HFFc6 (cell line): Measurements from ENCODE around the gene PMP22. TPM values are rescaled to one million over a fixed set of nuclear protein-coding genes. Genes with fewer than 3 reads are reported as not detected.
A peak's percentile ranks its signal among the peaks of the same experiment; 100 is the strongest.

ENCODE experiments used
- DNase-seq: peaks from one replicate; pipeline ENCODE4 v3.0.0-alpha.2; 2018
- H3K27ac Mint-ChIP-seq: 2 replicates; pipeline ENCODE4 v1.8.0; 2020; ENCODE audit warnings: mild to moderate bottlenecking, mixed read lengths
- H3K27me3 Mint-ChIP-seq: 2 replicates; pipeline ENCODE4 v1.8.0; 2021; ENCODE audit warnings: mild to moderate bottlenecking, moderate library complexity, mixed read lengths; ENCODE audit not compliant: insufficient read depth
- H3K36me3 Mint-ChIP-seq: 2 replicates; pipeline ENCODE4 v1.8.0; 2021; ENCODE audit warnings: low read depth, mixed read lengths
- H3K4me1 Mint-ChIP-seq: 2 replicates; pipeline ENCODE4 v1.8.0; 2020; ENCODE audit warnings: low read depth, mixed read lengths
- H3K4me3 Mint-ChIP-seq: 2 replicates; pipeline ENCODE4 v1.8.0; 2020; ENCODE audit warnings: mild to moderate bottlenecking, moderate library complexity, mixed read lengths
- H3K9me3 Mint-ChIP-seq: 2 replicates; pipeline ENCODE4 v1.8.0; 2020; ENCODE audit warnings: mild to moderate bottlenecking, mixed read lengths
- total RNA-seq, 6 experiments: library from RNA; stranded (reverse); fragmentation: NEBNext Ultra II Directional; extraction: Animal tissue kit (Norgen Biotek cat#: 25700); gene quantifications; 2 replicates in 1 of 6; 3 replicates in 5 of 6; pipeline ENCODE4 v1.2.3, GENCODE V29; 2021
- TF ChIP-seq, protein P1 (sequence below): fragments of 200-600 bp; sonication (generic); IDR thresholded peaks from 2 replicates; pipeline ENCODE4 v1.5.0; 2021; ENCODE audit warnings: antibody characterized with exemption, mild to moderate bottlenecking

PMP22 gene
- total RNA-seq, 6 experiments from 2014 or later: 28.0 to 42.9 (median 34.0) TPM

DNA sequence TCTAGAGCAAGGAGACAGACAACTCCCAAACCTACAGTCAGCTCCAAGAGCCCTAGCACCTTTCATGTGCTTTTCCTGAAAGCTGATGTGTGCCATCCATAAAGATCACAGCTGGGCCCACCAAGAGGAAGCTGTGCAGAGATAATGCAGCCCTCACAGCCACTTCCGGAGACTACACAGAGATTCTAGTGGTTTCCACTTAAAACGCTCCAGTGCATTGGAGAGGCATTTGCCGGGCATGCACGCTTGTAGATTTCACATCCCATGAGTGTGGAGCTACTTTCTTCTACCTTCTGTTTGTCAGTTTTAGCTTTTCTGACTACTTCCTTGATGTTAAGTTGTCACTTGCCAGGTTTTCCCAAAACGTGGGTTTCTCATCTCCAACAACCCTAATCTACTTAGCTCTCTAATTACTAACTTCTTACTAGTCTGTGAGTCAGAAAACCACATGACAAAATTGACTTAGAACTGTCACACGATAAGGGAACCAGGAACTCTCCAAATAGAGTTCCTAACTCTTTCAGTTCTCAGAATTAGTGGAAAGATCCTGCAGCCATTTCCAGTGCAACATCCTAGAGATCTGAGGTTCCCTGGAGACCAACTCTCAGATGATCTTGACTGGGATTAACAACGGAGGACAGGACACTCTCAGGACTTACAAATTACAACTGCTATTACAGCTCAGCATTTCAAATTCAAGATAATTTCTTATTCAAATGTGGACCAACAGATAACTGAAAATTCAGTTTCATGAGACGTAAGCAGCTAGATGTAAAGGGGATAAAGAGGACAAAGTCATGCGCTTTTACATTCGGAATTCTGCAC, 28.6 kb downstream of the PMP22 start:
- H3K36me3 Mint-ChIP-seq: peaks cover 22% of the 10 kb centered on the region
- no peak overlapping the region for H3K4me3 Mint-ChIP-seq
- H3K4me1 Mint-ChIP-seq: peaks cover 54% of the 10 kb centered on the region
- TF ChIP-seq, protein P1, sequence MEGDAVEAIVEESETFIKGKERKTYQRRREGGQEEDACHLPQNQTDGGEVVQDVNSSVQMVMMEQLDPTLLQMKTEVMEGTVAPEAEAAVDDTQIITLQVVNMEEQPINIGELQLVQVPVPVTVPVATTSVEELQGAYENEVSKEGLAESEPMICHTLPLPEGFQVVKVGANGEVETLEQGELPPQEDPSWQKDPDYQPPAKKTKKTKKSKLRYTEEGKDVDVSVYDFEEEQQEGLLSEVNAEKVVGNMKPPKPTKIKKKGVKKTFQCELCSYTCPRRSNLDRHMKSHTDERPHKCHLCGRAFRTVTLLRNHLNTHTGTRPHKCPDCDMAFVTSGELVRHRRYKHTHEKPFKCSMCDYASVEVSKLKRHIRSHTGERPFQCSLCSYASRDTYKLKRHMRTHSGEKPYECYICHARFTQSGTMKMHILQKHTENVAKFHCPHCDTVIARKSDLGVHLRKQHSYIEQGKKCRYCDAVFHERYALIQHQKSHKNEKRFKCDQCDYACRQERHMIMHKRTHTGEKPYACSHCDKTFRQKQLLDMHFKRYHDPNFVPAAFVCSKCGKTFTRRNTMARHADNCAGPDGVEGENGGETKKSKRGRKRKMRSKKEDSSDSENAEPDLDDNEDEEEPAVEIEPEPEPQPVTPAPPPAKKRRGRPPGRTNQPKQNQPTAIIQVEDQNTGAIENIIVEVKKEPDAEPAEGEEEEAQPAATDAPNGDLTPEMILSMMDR: no peak
- no peak overlapping the region; the same call in 1 of the 2 replicates for H3K27ac Mint-ChIP-seq
- H3K9me3 Mint-ChIP-seq: no peaks in the 10 kb centered on the region
- DNase-seq: no peak
- H3K27me3 Mint-ChIP-seq: no peaks in the 10 kb centered on the region; the same call in 1 of the 2 replicates

GRCh38 chr17:15233971-15234370, 31.2 kb downstream of the PMP22 start:
- Mint-ChIP-seq H3K4me1 (peaks cover 39% of the 10 kb centered on the region), H3K27ac (no peak overlapping the region), H3K36me3 (peaks cover 32% of the 10 kb centered on the region), H3K4me3 (no peak overlapping the region), H3K27me3 (no peaks in the 10 kb centered on the region), H3K9me3 (no peaks in the 10 kb centered on the region)
- no peak for DNase-seq
- TF ChIP-seq, protein P1: no peak

DNA sequence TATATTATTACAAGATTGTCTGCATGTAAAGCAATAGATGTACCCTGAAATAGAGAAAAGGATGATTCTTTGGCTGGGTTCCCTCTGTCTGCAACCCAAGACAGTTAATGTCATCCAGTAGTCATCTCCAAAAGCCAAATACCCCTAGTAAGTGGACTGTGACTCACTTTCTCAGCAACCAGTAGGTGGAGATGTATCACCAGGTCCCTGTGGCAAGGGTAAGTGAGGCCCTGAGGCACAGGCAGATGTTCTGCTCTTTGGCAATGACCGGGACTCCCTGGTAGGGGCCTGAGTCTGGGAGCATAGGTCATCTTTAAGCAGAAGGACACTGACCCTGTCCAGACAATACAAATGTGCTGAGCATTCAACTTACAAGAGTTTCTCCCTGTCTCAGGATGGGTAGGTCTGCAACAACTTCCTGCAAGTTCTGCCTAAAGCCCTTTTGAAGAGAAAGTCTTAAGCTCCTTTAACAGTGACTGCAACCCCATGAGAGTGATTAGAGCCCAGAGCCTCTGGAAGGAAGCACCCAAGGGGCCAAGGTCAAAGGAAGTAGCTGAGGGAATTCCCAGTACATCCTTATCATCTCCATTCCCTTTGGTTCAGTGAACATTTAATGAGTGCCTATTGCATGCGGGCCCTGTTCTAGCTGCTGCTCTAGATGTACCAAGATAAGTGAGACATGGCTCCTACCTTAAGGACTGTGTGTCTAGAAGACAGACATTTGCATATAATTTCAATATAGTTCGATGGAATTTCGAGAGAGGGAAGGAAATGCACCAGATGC, 31.9 kb downstream of the PMP22 start:
- peaks cover 26% of the 10 kb centered on the region for H3K36me3 Mint-ChIP-seq
- no peak overlapping the region for H3K4me3 Mint-ChIP-seq
- no peaks in the 10 kb centered on the region for H3K27me3 Mint-ChIP-seq
- TF ChIP-seq, protein P1: peak; percentile 75
- peak overlapping the region; percentile 34; the same call in 1 of the 2 replicates for H3K27ac Mint-ChIP-seq
- peaks cover 39% of the 10 kb centered on the region for H3K4me1 Mint-ChIP-seq
- DNase-seq: peak; percentile 82
- no peaks in the 10 kb centered on the region for H3K9me3 Mint-ChIP-seq

GRCh38 chr17:15232517-15232915, 32.6 kb downstream of the PMP22 start:
- TF ChIP-seq, protein P1: no peak
- Mint-ChIP-seq H3K9me3 (no peaks in the 10 kb centered on the region), H3K4me3 (no peak overlapping the region), H3K36me3 (peaks cover 23% of the 10 kb centered on the region), H3K27me3 (no peaks in the 10 kb centered on the region), H3K4me1 (peaks cover 39% of the 10 kb centered on the region), H3K27ac (no peak overlapping the region; the same call in 1 of the 2 replicates)
- peak; percentile 26 for DNase-seq

GRCh38 chr17:15231851-15232516, 33.1 kb downstream of the PMP22 start:
- H3K9me3 Mint-ChIP-seq: no peaks in the 10 kb centered on the region
- no peak overlapping the region for H3K4me3 Mint-ChIP-seq
- H3K27me3 Mint-ChIP-seq: no peaks in the 10 kb centered on the region
- peaks cover 22% of the 10 kb centered on the region for H3K36me3 Mint-ChIP-seq
- no peak for DNase-seq
- H3K4me1 Mint-ChIP-seq: peaks cover 37% of the 10 kb centered on the region
- no peak overlapping the region; the same call in 1 of the 2 replicates for H3K27ac Mint-ChIP-seq
- TF ChIP-seq, protein P1: peak; percentile 14; the same call in 1 of the 2 replicates
